Tibial nerve (tissue), 4 donors: ENCODE measurements around the gene SLC35E1.

Experiments used
- EP300 ChIP-seq, 2 donors: sonication (generic); formaldehyde crosslinking; IDR thresholded peaks; one replicate each; pipeline ENCODE4 v1.6.1; 2017; ENCODE audit warnings: antibody characterized with exemption in 2 of 2, mild to moderate bottlenecking in 1 of 2
- POLR2A ChIP-seq, 2 donors: fragments of 450-650 bp; IDR thresholded peaks; one replicate each; pipeline ENCODE4 v1.6.1; 2017; ENCODE audit warnings: antibody characterized with exemption in 2 of 2, mild to moderate bottlenecking in 2 of 2, moderate library complexity in 2 of 2
- TF ChIP-seq, protein P1 (sequence below), 5 experiments: fragments of 200-600 bp in 3 of 5; fragments of 450-650 bp in 2 of 5; sonication (generic) in 3 of 5; IDR thresholded peaks; one replicate each; pipeline ENCODE4 v1.5.1; 2016 to 2019; ENCODE audit warnings: antibody characterized with exemption in 5 of 5, mild to moderate bottlenecking in 3 of 5, moderate library complexity in 2 of 5

GRCh38 chr19:16571283-16571682 lies 932 bp downstream of the SLC35E1 start:
- TF ChIP-seq POLR2A (IDR thresholded peaks at IDR 0.05) (no peak), EP300 (IDR thresholded peaks at IDR 0.05) (no peak)
- TF ChIP-seq, protein P1, sequence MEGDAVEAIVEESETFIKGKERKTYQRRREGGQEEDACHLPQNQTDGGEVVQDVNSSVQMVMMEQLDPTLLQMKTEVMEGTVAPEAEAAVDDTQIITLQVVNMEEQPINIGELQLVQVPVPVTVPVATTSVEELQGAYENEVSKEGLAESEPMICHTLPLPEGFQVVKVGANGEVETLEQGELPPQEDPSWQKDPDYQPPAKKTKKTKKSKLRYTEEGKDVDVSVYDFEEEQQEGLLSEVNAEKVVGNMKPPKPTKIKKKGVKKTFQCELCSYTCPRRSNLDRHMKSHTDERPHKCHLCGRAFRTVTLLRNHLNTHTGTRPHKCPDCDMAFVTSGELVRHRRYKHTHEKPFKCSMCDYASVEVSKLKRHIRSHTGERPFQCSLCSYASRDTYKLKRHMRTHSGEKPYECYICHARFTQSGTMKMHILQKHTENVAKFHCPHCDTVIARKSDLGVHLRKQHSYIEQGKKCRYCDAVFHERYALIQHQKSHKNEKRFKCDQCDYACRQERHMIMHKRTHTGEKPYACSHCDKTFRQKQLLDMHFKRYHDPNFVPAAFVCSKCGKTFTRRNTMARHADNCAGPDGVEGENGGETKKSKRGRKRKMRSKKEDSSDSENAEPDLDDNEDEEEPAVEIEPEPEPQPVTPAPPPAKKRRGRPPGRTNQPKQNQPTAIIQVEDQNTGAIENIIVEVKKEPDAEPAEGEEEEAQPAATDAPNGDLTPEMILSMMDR (IDR thresholded peaks at IDR 0.05): no peak
